Measurements from ENCODE around the gene NECAB2.
A peak's percentile ranks its signal among the peaks of the same experiment; 100 is the strongest.

NECAB2 gene

GRCh38 chr16:84042308-84042878 is 74.3 kb downstream of the NECAB2 start, which contains the start of gene SLC38A8:
Gene SLC38A8 (minus strand): TSS chr16:84042795. CDS start chr16:84042157, 638 bp downstream.
- Histone ChIP-seq H3K18ac (ENCODE audit: low read length) (no peak within 1 kb of the TSS), H3K27ac (ENCODE audit: low read depth, low read length) (no peak within 1 kb of the TSS), H2AFZ (ENCODE audit: insufficient read depth, low read length, poor library complexity) (no peak within 1 kb of the TSS), H3K4ac (ENCODE audit: low read depth, low read length) (no peak within 1 kb of the TSS), H3K79me1 (ENCODE audit: low read length) (no peaks in the 10 kb centered on the region), H3K9me3 (ENCODE audit: insufficient read depth, low read depth, low read length) (no peaks in the 10 kb centered on the region), H3K4me1 (ENCODE audit: control insufficient read depth in 1 of 2, insufficient read depth in 2 of 2, low read length in 2 of 2) (peaks cover 0 to 3% of the 10 kb centered on the region in 2 experiments), H3K14ac (ENCODE audit: low read length) (no peak within 1 kb of the TSS), H3K27me3 (ENCODE audit: insufficient read depth, low read length) (no peaks in the 10 kb centered on the region), H3K79me2 (ENCODE audit: control insufficient read depth, insufficient read depth, low read length, poor library complexity) (no peaks in the 10 kb centered on the region), H2BK12ac (ENCODE audit: low read length) (no peak within 1 kb of the TSS), H2AK5ac (ENCODE audit: low read length) (no peak within 1 kb of the TSS), H3K36me3 (ENCODE audit: control insufficient read depth in 1 of 2, insufficient read depth in 2 of 2, low read length in 2 of 2) (no peaks in the 10 kb centered on the region), H2BK120ac (ENCODE audit: insufficient read depth, low read length, poor library complexity) (no peak within 1 kb of the TSS), H3K23ac (ENCODE audit: low read length) (no peak within 1 kb of the TSS), H3K9ac (ENCODE audit: low read length) (no peak within 1 kb of the TSS), H3K4me3 (ENCODE audit: low read depth, low read length) (peak within 1 kb of the TSS; percentile 8), H4K8ac (ENCODE audit: low read depth, low read length) (no peak within 1 kb of the TSS), H4K91ac (ENCODE audit: low read depth, low read length) (no peak within 1 kb of the TSS), H3K4me2 (ENCODE audit: low read length) (no peak within 1 kb of the TSS), H2BK5ac (ENCODE audit: low read depth, low read length, poor library complexity) (no peak within 1 kb of the TSS), H4K12ac (ENCODE audit: low read depth, low read length) (no peak within 1 kb of the TSS)
- WGBS (ENCODE audit: extremely low coverage, insufficient coverage, insufficient read length), result no CpG with 5 or more reads among the region's 9 CpGs
- DNase-seq, result no peak

- Histone ChIP-seq H2AK5ac (ENCODE audit: low read length) (no peak overlapping the region), H3K4me2 (ENCODE audit: low read length) (no peak overlapping the region), H3K79me1 (ENCODE audit: low read length) (no peaks in the 10 kb centered on the region), H3K14ac (ENCODE audit: low read length) (no peak overlapping the region), H4K8ac (ENCODE audit: low read depth, low read length) (no peak overlapping the region), H3K23ac (ENCODE audit: low read length) (no peak overlapping the region), H3K36me3 (ENCODE audit: control insufficient read depth in 1 of 2, insufficient read depth in 2 of 2, low read length in 2 of 2) (no peaks in the 10 kb centered on the region), H2BK5ac (ENCODE audit: low read depth, low read length, poor library complexity) (no peak overlapping the region), H2BK12ac (ENCODE audit: low read length) (no peak overlapping the region), H2AFZ (ENCODE audit: insufficient read depth, low read length, poor library complexity) (no peak overlapping the region), H3K4me3 (ENCODE audit: low read depth, low read length) (peak overlapping the region; percentile 8), H3K9ac (ENCODE audit: low read length) (no peak overlapping the region), H3K18ac (ENCODE audit: low read length) (no peak overlapping the region), H3K27me3 (ENCODE audit: insufficient read depth, low read length) (no peaks in the 10 kb centered on the region), H3K9me3 (ENCODE audit: insufficient read depth, low read depth, low read length) (no peaks in the 10 kb centered on the region), H3K4ac (ENCODE audit: low read depth, low read length) (no peak overlapping the region), H2BK120ac (ENCODE audit: insufficient read depth, low read length, poor library complexity) (no peak overlapping the region), H3K79me2 (ENCODE audit: control insufficient read depth, insufficient read depth, low read length, poor library complexity) (no peaks in the 10 kb centered on the region), H4K12ac (ENCODE audit: low read depth, low read length) (no peak overlapping the region), H3K27ac (ENCODE audit: low read depth, low read length) (no peak overlapping the region), H4K91ac (ENCODE audit: low read depth, low read length) (no peak overlapping the region), H3K4me1 (ENCODE audit: control insufficient read depth in 1 of 2, insufficient read depth in 2 of 2, low read length in 2 of 2) (peaks cover 0 to 3% of the 10 kb centered on the region in 2 experiments)
- no peak for DNase-seq
- WGBS (ENCODE audit: extremely low coverage, insufficient coverage, insufficient read length), result no CpG with 5 or more reads among the region's 22 CpGs
Observed at GRCh38 chr16:84042879-84043485, 74.9 kb downstream of the NECAB2 start.

- peaks cover 0 to 3% of the 10 kb centered on the region in 2 experiments for H3K4me1 ChIP-seq (ENCODE audit: control insufficient read depth in 1 of 2, insufficient read depth in 2 of 2, low read length in 2 of 2)
- no peaks in the 10 kb centered on the region for H3K9me3 ChIP-seq (ENCODE audit: insufficient read depth, low read depth, low read length)
- H4K91ac ChIP-seq (ENCODE audit: low read depth, low read length), result no peak overlapping the region
- H3K18ac ChIP-seq (ENCODE audit: low read length), result no peak overlapping the region
- no peak overlapping the region for H2BK120ac ChIP-seq (ENCODE audit: insufficient read depth, low read length, poor library complexity)
- H3K36me3 ChIP-seq (ENCODE audit: control insufficient read depth in 1 of 2, insufficient read depth in 2 of 2, low read length in 2 of 2), result no peaks in the 10 kb centered on the region
- no peak overlapping the region for H3K23ac ChIP-seq (ENCODE audit: low read length)
- no peak overlapping the region for H2AFZ ChIP-seq (ENCODE audit: insufficient read depth, low read length, poor library complexity)
- no peaks in the 10 kb centered on the region for H3K79me2 ChIP-seq (ENCODE audit: control insufficient read depth, insufficient read depth, low read length, poor library complexity)
- H3K4me3 ChIP-seq (ENCODE audit: low read depth, low read length), result no peak overlapping the region
- DNase-seq, result no peak
- H3K4me2 ChIP-seq (ENCODE audit: low read length), result no peak overlapping the region
- no CpG with 5 or more reads among the region's 18 CpGs for WGBS (ENCODE audit: extremely low coverage, insufficient coverage, insufficient read length)
- no peak overlapping the region for H3K4ac ChIP-seq (ENCODE audit: low read depth, low read length)
- no peaks in the 10 kb centered on the region for H3K27me3 ChIP-seq (ENCODE audit: insufficient read depth, low read length)
- H3K14ac ChIP-seq (ENCODE audit: low read length), result no peak overlapping the region
- no peak overlapping the region for H2BK5ac ChIP-seq (ENCODE audit: low read depth, low read length, poor library complexity)
- no peak overlapping the region for H2BK12ac ChIP-seq (ENCODE audit: low read length)
- no peak overlapping the region for H3K27ac ChIP-seq (ENCODE audit: low read depth, low read length)
- H4K12ac ChIP-seq (ENCODE audit: low read depth, low read length), result no peak overlapping the region
- no peak overlapping the region for H2AK5ac ChIP-seq (ENCODE audit: low read length)
- no peak overlapping the region for H3K9ac ChIP-seq (ENCODE audit: low read length)
- no peak overlapping the region for H4K8ac ChIP-seq (ENCODE audit: low read depth, low read length)
- no peaks in the 10 kb centered on the region for H3K79me1 ChIP-seq (ENCODE audit: low read length)
Observed at GRCh38 chr16:84043486-84044117, 75.6 kb downstream of the NECAB2 start.

GRCh38 chr16:84044118-84044488 is 76.1 kb downstream of the NECAB2 start:
- H3K9me3 ChIP-seq (ENCODE audit: insufficient read depth, low read depth, low read length), result no peaks in the 10 kb centered on the region
- no peak overlapping the region for H3K18ac ChIP-seq (ENCODE audit: low read length)
- no peak overlapping the region for H4K91ac ChIP-seq (ENCODE audit: low read depth, low read length)
- peaks cover 0 to 3% of the 10 kb centered on the region in 2 experiments for H3K4me1 ChIP-seq (ENCODE audit: control insufficient read depth in 1 of 2, insufficient read depth in 2 of 2, low read length in 2 of 2)
- H2BK5ac ChIP-seq (ENCODE audit: low read depth, low read length, poor library complexity), result no peak overlapping the region
- no peak overlapping the region for H2BK12ac ChIP-seq (ENCODE audit: low read length)
- no peak overlapping the region for H3K4ac ChIP-seq (ENCODE audit: low read depth, low read length)
- peak in 1 of 2 donors; percentile 20 for DNase-seq
- H4K12ac ChIP-seq (ENCODE audit: low read depth, low read length), result no peak overlapping the region
- no peak overlapping the region for H3K9ac ChIP-seq (ENCODE audit: low read length)
- no peak overlapping the region for H3K23ac ChIP-seq (ENCODE audit: low read length)
- no peak overlapping the region for H4K8ac ChIP-seq (ENCODE audit: low read depth, low read length)
- H3K4me3 ChIP-seq (ENCODE audit: low read depth, low read length), result no peak overlapping the region
- H2AFZ ChIP-seq (ENCODE audit: insufficient read depth, low read length, poor library complexity), result no peak overlapping the region
- H3K14ac ChIP-seq (ENCODE audit: low read length), result no peak overlapping the region
- no peaks in the 10 kb centered on the region for H3K79me2 ChIP-seq (ENCODE audit: control insufficient read depth, insufficient read depth, low read length, poor library complexity)
- H2BK120ac ChIP-seq (ENCODE audit: insufficient read depth, low read length, poor library complexity), result no peak overlapping the region
- WGBS (ENCODE audit: extremely low coverage, insufficient coverage, insufficient read length), result no CpG with 5 or more reads among the region's 5 CpGs
- H3K27ac ChIP-seq (ENCODE audit: low read depth, low read length), result no peak overlapping the region
- no peak overlapping the region for H3K4me2 ChIP-seq (ENCODE audit: low read length)
- no peak overlapping the region for H2AK5ac ChIP-seq (ENCODE audit: low read length)
- no peaks in the 10 kb centered on the region for H3K79me1 ChIP-seq (ENCODE audit: low read length)
- H3K36me3 ChIP-seq (ENCODE audit: control insufficient read depth in 1 of 2, insufficient read depth in 2 of 2, low read length in 2 of 2), result peaks cover 3 to 4% of the 10 kb centered on the region in 2 experiments
- no peaks in the 10 kb centered on the region for H3K27me3 ChIP-seq (ENCODE audit: insufficient read depth, low read length)

Measured in trophoblast cell (in vitro differentiated cells and primary cell).